ENCODE data around the gene C16orf46.
"Not testable (repeated sequence)": the region's sequence is repeated elsewhere in the genome, so short reads cannot be mapped to it uniquely, and the experiment has no call there.

Gene C16orf46

GRCh38 chr16:81077076-81077940 lies at the start of gene C16orf46:
C16orf46 (minus strand) TSS chr16:81077238; CDS start chr16:81063955, 13,283 bp downstream.
- TF ChIP-seq CTCF (IDR thresholded peaks at IDR 0.05; ENCODE audit: control insufficient read depth, extremely low read depth, insufficient read depth) = no peak
- peak; percentile 86 for DNase-seq (ENCODE audit: low read depth)
- peak within 1 kb of the TSS; percentile 81 for H3K4me3 ChIP-seq (ENCODE audit: low read depth, low read length)

GRCh38 chr16:81123092-81123852 lies 46.2 kb upstream of the C16orf46 start:
- DNase-seq (ENCODE audit: low read depth) = no peak
- no peak for TF ChIP-seq CTCF (IDR thresholded peaks at IDR 0.05; ENCODE audit: control insufficient read depth, extremely low read depth, insufficient read depth)
- H3K4me3 ChIP-seq (ENCODE audit: low read depth, low read length) = no peak overlapping the region

- TF ChIP-seq CTCF (IDR thresholded peaks at IDR 0.05; ENCODE audit: control insufficient read depth, extremely low read depth, insufficient read depth) = no peak
- H3K4me3 ChIP-seq (ENCODE audit: low read depth, low read length) = no peak overlapping the region
- DNase-seq (ENCODE audit: low read depth) = no peak
These were observed 44.5 kb upstream of the C16orf46 start for GRCh38 chr16:81121474-81121990.

- no peak overlapping the region for H3K4me3 ChIP-seq (ENCODE audit: low read depth, low read length)
- DNase-seq (ENCODE audit: low read depth) = no peak
- no peak for TF ChIP-seq CTCF (IDR thresholded peaks at IDR 0.05; ENCODE audit: control insufficient read depth, extremely low read depth, insufficient read depth)
These were observed 40.4 kb upstream of the C16orf46 start for GRCh38 chr16:81117436-81117835.

GRCh38 chr16:81116285-81116684 lies 39.2 kb upstream of the C16orf46 start:
- H3K4me3 ChIP-seq (ENCODE audit: low read depth, low read length) = no peak overlapping the region
- TF ChIP-seq CTCF (IDR thresholded peaks at IDR 0.05; ENCODE audit: control insufficient read depth, extremely low read depth, insufficient read depth) = no peak
- no peak for DNase-seq (ENCODE audit: low read depth)

GRCh38 chr16:81112453-81112852 lies 35.4 kb upstream of the C16orf46 start:
- no peak overlapping the region for H3K4me3 ChIP-seq (ENCODE audit: low read depth, low read length)
- TF ChIP-seq CTCF (IDR thresholded peaks at IDR 0.05; ENCODE audit: control insufficient read depth, extremely low read depth, insufficient read depth) = no peak
- DNase-seq (ENCODE audit: low read depth) = no peak

GRCh38 chr16:81109274-81109673 lies 32.2 kb upstream of the C16orf46 start:
- not testable (repeated sequence) for DNase-seq (ENCODE audit: low read depth); H3K4me3 ChIP-seq (ENCODE audit: low read depth, low read length)
